Transverse colon (tissue), 4 donors: ENCODE measurements around the gene VPS37D.

Source experiments
- CTCF ChIP-seq, 5 experiments: fragments of 200-600 bp in 3 of 5; fragments of 450-650 bp in 2 of 5; sonication (generic) in 3 of 5; IDR thresholded peaks; 1 replicate in 2 of 5; 2 replicates in 3 of 5; pipeline ENCODE4 v1.5.1; 2016 to 2017; ENCODE audit warnings: antibody characterized with exemption in 5 of 5, inconsistent platforms in 3 of 5, mild to moderate bottlenecking in 2 of 5, moderate library complexity in 1 of 5
- EP300 ChIP-seq: sonication (generic); formaldehyde crosslinking; IDR thresholded peaks from one replicate; pipeline ENCODE4 v1.6.1; 2017; ENCODE audit warnings: antibody characterized with exemption, low read depth
- POLR2A ChIP-seq: fragments of 450-650 bp; IDR thresholded peaks from one replicate; pipeline ENCODE4 v1.6.1; 2016; ENCODE audit warnings: antibody characterized with exemption, mild to moderate bottlenecking, moderate library complexity
- POLR2AphosphoS5 ChIP-seq, 3 donors: sonication (generic); formaldehyde crosslinking; IDR thresholded peaks; one replicate each; pipeline ENCODE4 v1.6.1; 2016; ENCODE audit warnings: antibody characterized with exemption in 3 of 3

GRCh38 chr7:73707045-73707631, 39.5 kb downstream of the VPS37D start:
- no peak for TF ChIP-seq EP300
- TF ChIP-seq POLR2AphosphoS5 (IDR thresholded peaks at IDR 0.05) = peak in 2 of 3 donors; percentile 16 to 29
- no peak for TF ChIP-seq CTCF (IDR thresholded peaks at IDR 0.05)
- no peak for TF ChIP-seq POLR2A
